HK-2 (cell line): ENCODE results near the gene ZDHHC14.
"Not testable (repeated sequence)": the region's sequence is repeated elsewhere in the genome, so short reads cannot be mapped to it uniquely, and the experiment has no call there.

ENCODE experiments used
- DNase-seq: peaks from one replicate; pipeline ENCODE4 v3.0.0-alpha.2; 2018; ENCODE audit not compliant: unreplicated experiment

The ZDHHC14 gene

GRCh38 chr6:157380779-157381561, at the start of gene ZDHHC14:
Gene ZDHHC14 (plus strand): TSS chr6:157381190.
- DNase-seq = peak; percentile 94

- no peak for DNase-seq
Measured at GRCh38 chr6:157332813-157333212, 48.2 kb upstream of the ZDHHC14 start.

- no peak for DNase-seq
Measured at GRCh38 chr6:157333537-157333936, 47.5 kb upstream of the ZDHHC14 start.

GRCh38 chr6:157333956-157334355, 47.0 kb upstream of the ZDHHC14 start:
- DNase-seq = no peak

GRCh38 chr6:157335829-157336228, 45.2 kb upstream of the ZDHHC14 start:
- no peak for DNase-seq

GRCh38 chr6:157337276-157337675, 43.7 kb upstream of the ZDHHC14 start:
- not testable (repeated sequence) for DNase-seq

GRCh38 chr6:157337751-157338150, 43.2 kb upstream of the ZDHHC14 start:
- DNase-seq = no peak

- no peak for DNase-seq
Measured at GRCh38 chr6:157339432-157339831, 41.6 kb upstream of the ZDHHC14 start.

- no peak for DNase-seq
Measured at GRCh38 chr6:157343732-157344131, 37.3 kb upstream of the ZDHHC14 start.

GRCh38 chr6:157346373-157346772, 34.6 kb upstream of the ZDHHC14 start:
- no peak for DNase-seq

GRCh38 chr6:157358287-157358686, 22.7 kb upstream of the ZDHHC14 start:
- no peak for DNase-seq

GRCh38 chr6:157361886-157362285, 19.1 kb upstream of the ZDHHC14 start:
- no peak for DNase-seq

- no peak for DNase-seq
Measured at GRCh38 chr6:157364705-157365104, 16.3 kb upstream of the ZDHHC14 start.

GRCh38 chr6:157366648-157367047, 14.3 kb upstream of the ZDHHC14 start:
- DNase-seq = no peak

- no peak for DNase-seq
Measured at GRCh38 chr6:157368359-157369049, 12.5 kb upstream of the ZDHHC14 start.

- no peak for DNase-seq
Measured at GRCh38 chr6:157370755-157371154, 10.2 kb upstream of the ZDHHC14 start.

GRCh38 chr6:157372501-157373280, 8.3 kb upstream of the ZDHHC14 start:
- no peak for DNase-seq

- DNase-seq = no peak
Measured at GRCh38 chr6:157374889-157375443, 6.0 kb upstream of the ZDHHC14 start.

- no peak for DNase-seq
Measured at GRCh38 chr6:157376241-157376640, 4.7 kb upstream of the ZDHHC14 start.

GRCh38 chr6:157376706-157377230, 4.2 kb upstream of the ZDHHC14 start:
- DNase-seq = no peak

GRCh38 chr6:157379656-157380457, 1.1 kb upstream of the ZDHHC14 start:
- peak; percentile 92 for DNase-seq
